SIG-M5 treated with dmso at 0.1 percent for 504 hours (cell line): ENCODE measurements around the gene NOX1.
A peak's percentile ranks its signal among the peaks of the same experiment; 100 is the strongest.
"Not testable (repeated sequence)": the region's sequence is repeated elsewhere in the genome, so short reads cannot be mapped to it uniquely, and the experiment has no call there.

Experiments used
- DNase-seq: peaks from one replicate; lab custom pipeline; 2025; ENCODE audit not compliant: unreplicated experiment; lab: John Stamatoyannopoulos, UW

The NOX1 gene

GRCh38 chrX:100819837-100820666 lies 54.1 kb downstream of the NOX1 start, which contains the start of gene CSTF2:
Gene CSTF2 (plus strand): TSS chrX:100820391. CDS start chrX:100820417, 26 bp downstream.
- DNase-seq: peak; percentile 78

GRCh38 chrX:100819534-100819836 lies 54.7 kb downstream of the NOX1 start:
- DNase-seq: no peak

- DNase-seq: no peak
These were observed 56.8 kb downstream of the NOX1 start for GRCh38 chrX:100817340-100817739.

GRCh38 chrX:100812216-100813158 lies 61.7 kb downstream of the NOX1 start:
- no peak for DNase-seq

- DNase-seq: not testable (repeated sequence)
These were observed 65.9 kb downstream of the NOX1 start for GRCh38 chrX:100808265-100808664.

- DNase-seq: no peak
These were observed 69.4 kb downstream of the NOX1 start for GRCh38 chrX:100804780-100805179.

GRCh38 chrX:100802843-100803242 lies 71.3 kb downstream of the NOX1 start:
- DNase-seq: no peak

GRCh38 chrX:100798484-100799214 lies 75.5 kb downstream of the NOX1 start:
- no peak for DNase-seq

- no peak for DNase-seq
These were observed 76.8 kb downstream of the NOX1 start for GRCh38 chrX:100797359-100797758.

- DNase-seq: not testable (repeated sequence)
These were observed 77.8 kb downstream of the NOX1 start for GRCh38 chrX:100796371-100796770.
